HEK293 (cell line): ENCODE data around the gene ALOXE3.

Source experiments
- CTCF ChIP-seq: fragments of 450-650 bp; formaldehyde crosslinking; IDR thresholded peaks from 2 replicates; pipeline ENCODE4 v1.5.1; 2016; ENCODE audit warnings: missing biosample characterization, missing genetic modification characterization
- KLF10 ChIP-seq: fragments of 450-650 bp; IDR thresholded peaks from 2 replicates; pipeline ENCODE4 v1.5.1; 2018; ENCODE audit warnings: missing biosample characterization, mild to moderate bottlenecking, missing genetic modification characterization
- KLF16 ChIP-seq: fragments of 450-650 bp; formaldehyde crosslinking; IDR thresholded peaks from 2 replicates; pipeline ENCODE4 v1.5.1; 2017; ENCODE audit warnings: missing biosample characterization, missing genetic modification characterization
- KLF17 ChIP-seq: fragments of 450-650 bp; formaldehyde crosslinking; IDR thresholded peaks from 2 replicates; pipeline ENCODE4 v1.5.1; 2016; ENCODE audit warnings: missing biosample characterization, missing genetic modification characterization
- KLF9 ChIP-seq: fragments of 450-650 bp; formaldehyde crosslinking; IDR thresholded peaks from 2 replicates; pipeline ENCODE4 v1.5.1; 2016; ENCODE audit warnings: missing biosample characterization, missing genetic modification characterization, low read depth
- MEIS1 ChIP-seq: sonication (generic); formaldehyde crosslinking; IDR thresholded peaks from 2 replicates; pipeline ENCODE4 v1.8.1; 2022; ENCODE audit warnings: missing genetic modification reagents, mild to moderate bottlenecking, borderline replicate concordance
- PRDM10 ChIP-seq: fragments of 450-650 bp; formaldehyde crosslinking; IDR thresholded peaks from 2 replicates; pipeline ENCODE4 v1.5.1; 2016; ENCODE audit warnings: missing biosample characterization, missing genetic modification characterization
- WT1 ChIP-seq: fragments of 450-650 bp; formaldehyde crosslinking; IDR thresholded peaks from 2 replicates; pipeline ENCODE4 v1.5.1; 2016; ENCODE audit warnings: missing biosample characterization, missing genetic modification characterization
- YY1 ChIP-seq: fragments of 450-650 bp; formaldehyde crosslinking; IDR thresholded peaks from 2 replicates; pipeline ENCODE4 v1.5.1; 2018; ENCODE audit warnings: missing biosample characterization, missing genetic modification characterization
- ZBTB21 ChIP-seq: fragments of 450-650 bp; formaldehyde crosslinking; IDR thresholded peaks from 2 replicates; pipeline ENCODE4 v1.5.1; 2017; ENCODE audit warnings: missing biosample characterization, missing genetic modification characterization
- ZBTB44 ChIP-seq: fragments of 450-650 bp; IDR thresholded peaks from 2 replicates; pipeline ENCODE4 v1.5.1; 2018; ENCODE audit warnings: missing biosample characterization, mild to moderate bottlenecking, missing genetic modification characterization
- ZNF280D ChIP-seq: fragments of 450-650 bp; formaldehyde crosslinking; IDR thresholded peaks from 2 replicates; pipeline ENCODE4 v1.5.1; 2016; ENCODE audit warnings: missing biosample characterization, missing genetic modification characterization
- ZNF324 ChIP-seq: fragments of 450-650 bp; formaldehyde crosslinking; IDR thresholded peaks from 2 replicates; pipeline ENCODE4 v1.5.1; 2016; ENCODE audit warnings: missing biosample characterization, missing genetic modification characterization
- ZNF449 ChIP-seq: fragments of 450-650 bp; formaldehyde crosslinking; IDR thresholded peaks from 2 replicates; pipeline ENCODE4 v1.5.1; 2017; ENCODE audit warnings: missing biosample characterization, mild to moderate bottlenecking, missing genetic modification characterization, moderate library complexity
- ZNF48 ChIP-seq: fragments of 450-650 bp; formaldehyde crosslinking; IDR thresholded peaks from 2 replicates; pipeline ENCODE4 v1.5.1; 2016; ENCODE audit warnings: missing biosample characterization, missing genetic modification characterization
- ZNF580 ChIP-seq: fragments of 450-650 bp; formaldehyde crosslinking; IDR thresholded peaks from 2 replicates; pipeline ENCODE4 v1.5.1; 2016; ENCODE audit warnings: missing biosample characterization, missing genetic modification characterization
- ZNF654 ChIP-seq: fragments of 450-650 bp; formaldehyde crosslinking; IDR thresholded peaks from 2 replicates; pipeline ENCODE4 v1.5.1; 2016; ENCODE audit warnings: low read depth, missing biosample characterization, missing genetic modification characterization
- ZNF660 ChIP-seq: fragments of 450-650 bp; IDR thresholded peaks from 2 replicates; pipeline ENCODE4 v1.5.1; 2018; ENCODE audit warnings: missing biosample characterization, mild to moderate bottlenecking, missing genetic modification characterization
- ZNF692 ChIP-seq: fragments of 450-650 bp; formaldehyde crosslinking; IDR thresholded peaks from 2 replicates; pipeline ENCODE4 v1.5.1; 2016; ENCODE audit warnings: missing biosample characterization, missing genetic modification characterization
- ZNF777 ChIP-seq: fragments of 450-650 bp; formaldehyde crosslinking; IDR thresholded peaks from 2 replicates; pipeline ENCODE4 v1.5.1; 2017; ENCODE audit warnings: missing biosample characterization, missing genetic modification characterization, borderline replicate concordance
- ZNF830 ChIP-seq: fragments of 450-650 bp; IDR thresholded peaks from 2 replicates; pipeline ENCODE4 v1.5.0; 2018; ENCODE audit warnings: missing biosample characterization, missing genetic modification characterization, low read depth, mild to moderate bottlenecking, moderate library complexity
- ZSCAN4 ChIP-seq: fragments of 450-650 bp; formaldehyde crosslinking; IDR thresholded peaks from 2 replicates; pipeline ENCODE4 v1.5.1; 2017; ENCODE audit warnings: missing biosample characterization, missing genetic modification characterization

The ALOXE3 gene

GRCh38 chr17:8138672-8139371 is 20.5 kb upstream of the ALOXE3 start (continued):
- TF ChIP-seq ZNF777 (tag by site-specific recombination): no peak
- peak; percentile 69 for TF ChIP-seq ZNF692 (tag by site-specific recombination)
- TF ChIP-seq ZNF449: peak; percentile 54; the same call in 1 of the 2 replicates
- TF ChIP-seq ZNF580: no peak; the same call in 1 of the 2 replicates
- TF ChIP-seq ZNF280D (tag by site-specific recombination): 0 out of 2 replicates have a peak, but pooled peaks have one; percentile 61
- peak; percentile 68 for TF ChIP-seq YY1 (tag by site-specific recombination)
- TF ChIP-seq KLF9 (tag by site-specific recombination): peak; percentile 56; the same call in 1 of the 2 replicates
- 0 out of 2 replicates have a peak, but pooled peaks have one; percentile 59 for TF ChIP-seq ZBTB21
- TF ChIP-seq ZSCAN4 (tag by site-specific recombination): 0 out of 2 replicates have a peak, but pooled peaks have one; percentile 20
- no peak for TF ChIP-seq ZNF48 (tag by site-specific recombination)
- TF ChIP-seq ZNF830 (tag by site-specific recombination): no peak
- TF ChIP-seq CTCF (tag by site-specific recombination): peak; percentile 92
- peak; percentile 90 for TF ChIP-seq KLF16 (tag by site-specific recombination)
- TF ChIP-seq ZNF660 (tag by site-specific recombination): peak; percentile 97
- TF ChIP-seq KLF17 (tag by site-specific recombination): peak; percentile 91
- no peak; the same call in 1 of the 2 replicates for TF ChIP-seq WT1 (tag by site-specific recombination)
- peak; percentile 60 for TF ChIP-seq PRDM10 (tag by site-specific recombination)
- TF ChIP-seq ZNF324 (tag by site-specific recombination): peak; percentile 87
- peak; percentile 78 for TF ChIP-seq ZBTB44
- peak; percentile 83 for TF ChIP-seq KLF10 (tag by site-specific recombination)
- no peak for TF ChIP-seq MEIS1 (CRISPR knock-in tag)
- TF ChIP-seq ZNF654 (tag by site-specific recombination): peak; percentile 88
